Measurements from ENCODE around the gene HIVEP3. TPM values are rescaled to one million over a fixed set of nuclear protein-coding genes. Genes with fewer than 3 reads are reported as not detected.

The HIVEP3 gene
- total RNA-seq, 1 donor from 2014 or later: 8.9 TPM

GRCh38 chr1:41589395-41589794 lies 329.3 kb downstream of the HIVEP3 start:
- H3K27me3 Mint-ChIP-seq (ENCODE audit: low read depth, unreplicated experiment): peaks cover 29% of the 10 kb centered on the region

GRCh38 chr1:41588334-41588875 lies 330.3 kb downstream of the HIVEP3 start:
- H4K20me1 ChIP-seq (ENCODE audit: insufficient read depth, low read length): peaks cover 34% of the 10 kb centered on the region
- no peak for FAIRE-seq
- H3K79me2 ChIP-seq (ENCODE audit: insufficient read depth, low read length): no peaks in the 10 kb centered on the region
- Mint-ChIP-seq H3K36me3 (ENCODE audit: low read depth, unreplicated experiment) (peaks cover 24% of the 10 kb centered on the region), H3K4me1 (ENCODE audit: low read depth, unreplicated experiment) (peaks cover 4% of the 10 kb centered on the region), H3K4me3 (ENCODE audit: unreplicated experiment) (no peak overlapping the region), H3K27ac (ENCODE audit: unreplicated experiment) (no peak overlapping the region), H3K27me3 (ENCODE audit: low read depth, unreplicated experiment) (peaks cover 32% of the 10 kb centered on the region), H3K9me3 (ENCODE audit: unreplicated experiment) (peaks cover 24% of the 10 kb centered on the region)
- no peaks in the 10 kb centered on the region for H3K27me3 ChIP-seq (ENCODE audit: insufficient read depth, low read length)
- no peak overlapping the region for H3K27ac ChIP-seq (ENCODE audit: low read depth, low read length)
- no peak overlapping the region for H2AFZ ChIP-seq (ENCODE audit: low read depth, low read length)
- H3K36me3 ChIP-seq (ENCODE audit: insufficient read depth, low read length): peaks cover 4% of the 10 kb centered on the region
- no peak overlapping the region for H3K4me2 ChIP-seq (ENCODE audit: low read length)
- TF ChIP-seq CTCF (IDR thresholded peaks at IDR 0.05; ENCODE audit: insufficient read depth, low read depth, low read length): no peak
- no peak for TF ChIP-seq EZH2 (IDR thresholded peaks at IDR 0.05; ENCODE audit: insufficient read depth, low read length)
- no peak for DNase-seq (ENCODE audit: low read depth)
- H3K4me1 ChIP-seq (ENCODE audit: insufficient read depth, low read length): no peaks in the 10 kb centered on the region
- no peaks in the 10 kb centered on the region for H3K9me3 ChIP-seq (ENCODE audit: insufficient read depth, low read depth, low read length)
- no peak overlapping the region for H3K9ac ChIP-seq (ENCODE audit: low read length)
- no peak overlapping the region for H3K4me3 ChIP-seq (ENCODE audit: insufficient read depth, low read depth, low read length)

More at GRCh38 chr1:41589395-41589794, 329.3 kb downstream of the HIVEP3 start:
- Mint-ChIP-seq H3K4me3 (ENCODE audit: unreplicated experiment) (no peak overlapping the region), H3K9me3 (ENCODE audit: unreplicated experiment) (peaks cover 24% of the 10 kb centered on the region), H3K36me3 (ENCODE audit: low read depth, unreplicated experiment) (peaks cover 24% of the 10 kb centered on the region), H3K27ac (ENCODE audit: unreplicated experiment) (no peak overlapping the region), H3K4me1 (ENCODE audit: low read depth, unreplicated experiment) (peaks cover 4% of the 10 kb centered on the region)
- no peak for TF ChIP-seq EZH2 (IDR thresholded peaks at IDR 0.05; ENCODE audit: insufficient read depth, low read length)
- H3K27me3 ChIP-seq (ENCODE audit: insufficient read depth, low read length): no peaks in the 10 kb centered on the region
- no peak overlapping the region for H3K4me3 ChIP-seq (ENCODE audit: insufficient read depth, low read depth, low read length)
- no peaks in the 10 kb centered on the region for H3K79me2 ChIP-seq (ENCODE audit: insufficient read depth, low read length)
- H3K9ac ChIP-seq (ENCODE audit: low read length): no peak overlapping the region
- H3K36me3 ChIP-seq (ENCODE audit: insufficient read depth, low read length): peaks cover 4% of the 10 kb centered on the region
- H2AFZ ChIP-seq (ENCODE audit: low read depth, low read length): no peak overlapping the region
- peaks cover 31% of the 10 kb centered on the region for H4K20me1 ChIP-seq (ENCODE audit: insufficient read depth, low read length)
- no peak overlapping the region for H3K4me2 ChIP-seq (ENCODE audit: low read length)
- DNase-seq (ENCODE audit: low read depth) (no peak), FAIRE-seq (no peak)
- H3K4me1 ChIP-seq (ENCODE audit: insufficient read depth, low read length): no peaks in the 10 kb centered on the region
- no peaks in the 10 kb centered on the region for H3K9me3 ChIP-seq (ENCODE audit: insufficient read depth, low read depth, low read length)
- no peak overlapping the region for H3K27ac ChIP-seq (ENCODE audit: low read depth, low read length)

- Histone ChIP-seq H3K27me3 (ENCODE audit: insufficient read depth, low read length) (no peaks in the 10 kb centered on the region), H3K4me2 (ENCODE audit: low read length) (no peak overlapping the region), H3K27ac (ENCODE audit: low read depth, low read length) (no peak overlapping the region), H3K4me3 (ENCODE audit: insufficient read depth, low read depth, low read length) (no peak overlapping the region), H3K79me2 (ENCODE audit: insufficient read depth, low read length) (no peaks in the 10 kb centered on the region), H3K4me1 (ENCODE audit: insufficient read depth, low read length) (no peaks in the 10 kb centered on the region), H3K9ac (ENCODE audit: low read length) (no peak overlapping the region), H3K36me3 (ENCODE audit: insufficient read depth, low read length) (peaks cover 4% of the 10 kb centered on the region), H2AFZ (ENCODE audit: low read depth, low read length) (no peak overlapping the region), H3K9me3 (ENCODE audit: insufficient read depth, low read depth, low read length) (no peaks in the 10 kb centered on the region), H4K20me1 (ENCODE audit: insufficient read depth, low read length) (peaks cover 34% of the 10 kb centered on the region)
- H3K27ac Mint-ChIP-seq (ENCODE audit: unreplicated experiment): no peak overlapping the region
- peaks cover 30% of the 10 kb centered on the region for H3K27me3 Mint-ChIP-seq (ENCODE audit: low read depth, unreplicated experiment)
- peaks cover 4% of the 10 kb centered on the region for H3K4me1 Mint-ChIP-seq (ENCODE audit: low read depth, unreplicated experiment)
- peaks cover 25% of the 10 kb centered on the region for H3K36me3 Mint-ChIP-seq (ENCODE audit: low read depth, unreplicated experiment)
- DNase-seq (ENCODE audit: low read depth) (no peak), FAIRE-seq (no peak)
- peaks cover 24% of the 10 kb centered on the region for H3K9me3 Mint-ChIP-seq (ENCODE audit: unreplicated experiment)
- no peak overlapping the region for H3K4me3 Mint-ChIP-seq (ENCODE audit: unreplicated experiment)
- no peak for TF ChIP-seq CTCF (IDR thresholded peaks at IDR 0.05; ENCODE audit: insufficient read depth, low read depth, low read length)
- TF ChIP-seq EZH2 (IDR thresholded peaks at IDR 0.05; ENCODE audit: insufficient read depth, low read length): no peak
Measured at GRCh38 chr1:41587791-41588190, 330.9 kb downstream of the HIVEP3 start.

Data from astrocyte (in vitro differentiated cells and primary cell).